Effector CD8-positive, alpha-beta T cell (primary cell): ENCODE data around the gene KLHL11.
"Not testable (repeated sequence)": the region's sequence is repeated elsewhere in the genome, so short reads cannot be mapped to it uniquely, and the experiment has no call there.

Source experiments
- DNase-seq: peaks from one replicate; lab custom pipeline; 2025; lab: John Stamatoyannopoulos, UW

The KLHL11 gene

DNA sequence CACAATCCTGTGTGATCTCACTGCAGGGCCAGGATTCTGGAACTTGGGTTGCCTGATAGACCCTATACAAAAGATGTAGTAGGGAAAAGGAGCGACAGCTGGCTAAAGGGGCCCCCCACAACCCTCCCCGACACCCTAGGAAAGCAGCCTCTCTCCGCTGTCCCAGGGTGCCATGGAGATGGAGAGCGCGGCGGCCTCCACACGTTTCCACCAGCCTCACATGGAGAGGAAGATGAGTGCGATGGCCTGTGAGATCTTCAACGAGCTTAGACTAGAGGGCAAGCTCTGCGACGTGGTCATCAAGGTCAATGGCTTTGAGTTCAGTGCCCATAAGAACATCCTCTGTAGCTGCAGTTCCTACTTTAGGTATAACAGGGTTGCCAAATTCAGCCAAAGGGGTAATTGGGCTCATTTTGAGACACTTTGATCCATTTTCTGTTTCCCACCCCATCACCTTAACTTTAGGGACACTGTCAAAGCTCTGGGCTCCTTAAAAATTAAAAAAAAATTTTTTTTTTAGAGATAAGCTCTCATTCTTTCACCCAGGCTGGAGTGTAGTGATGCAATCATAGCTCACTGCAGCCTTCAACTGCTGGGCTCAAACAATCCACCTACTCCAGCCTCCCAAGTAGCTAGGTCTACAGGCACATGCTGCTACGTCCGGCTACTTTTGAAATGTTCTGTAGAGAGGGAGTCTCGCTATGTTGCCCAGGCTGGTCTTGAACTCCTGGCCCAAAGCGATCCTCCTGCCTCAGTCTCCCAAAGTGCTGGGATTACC is 27.3 kb downstream of the KLHL11 start, which contains the start of gene KLHL10:
Gene KLHL10 (plus strand): TSS at position 65 of the 778 bp plus-strand sequence. CDS start 108 bp downstream, at position 173.
- DNase-seq: no peak

DNA sequence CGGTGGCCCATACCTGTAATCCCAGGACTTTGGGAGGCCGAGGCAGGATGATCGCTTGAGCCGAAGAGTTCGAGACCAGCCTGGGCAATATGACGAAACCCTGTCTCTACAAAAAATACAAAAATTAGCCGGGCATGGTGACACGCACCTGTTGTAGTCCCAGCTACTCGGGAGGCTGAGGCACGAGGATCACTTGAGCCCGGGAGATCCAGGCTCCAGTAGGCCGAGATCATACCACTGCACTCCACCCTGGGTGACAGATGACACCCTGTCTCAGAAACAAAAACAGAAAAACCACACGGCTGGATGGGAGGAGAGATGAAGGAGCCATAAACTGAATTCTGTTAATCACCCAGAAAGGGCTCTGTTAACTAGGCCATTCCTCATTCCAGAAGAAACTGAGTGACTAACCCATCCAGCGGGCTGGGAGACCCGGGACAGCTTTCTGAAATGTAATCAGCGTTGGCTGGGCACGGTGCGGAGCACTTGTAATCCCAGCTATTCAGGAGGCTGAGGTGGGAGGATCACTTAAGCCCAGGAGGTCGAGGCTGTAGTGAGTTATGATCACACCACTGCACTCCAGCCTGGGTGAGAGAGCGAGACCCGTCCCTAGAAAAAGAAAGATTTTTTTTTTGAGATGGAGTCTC is 28.6 kb downstream of the KLHL11 start:
- no peak for DNase-seq

DNA sequence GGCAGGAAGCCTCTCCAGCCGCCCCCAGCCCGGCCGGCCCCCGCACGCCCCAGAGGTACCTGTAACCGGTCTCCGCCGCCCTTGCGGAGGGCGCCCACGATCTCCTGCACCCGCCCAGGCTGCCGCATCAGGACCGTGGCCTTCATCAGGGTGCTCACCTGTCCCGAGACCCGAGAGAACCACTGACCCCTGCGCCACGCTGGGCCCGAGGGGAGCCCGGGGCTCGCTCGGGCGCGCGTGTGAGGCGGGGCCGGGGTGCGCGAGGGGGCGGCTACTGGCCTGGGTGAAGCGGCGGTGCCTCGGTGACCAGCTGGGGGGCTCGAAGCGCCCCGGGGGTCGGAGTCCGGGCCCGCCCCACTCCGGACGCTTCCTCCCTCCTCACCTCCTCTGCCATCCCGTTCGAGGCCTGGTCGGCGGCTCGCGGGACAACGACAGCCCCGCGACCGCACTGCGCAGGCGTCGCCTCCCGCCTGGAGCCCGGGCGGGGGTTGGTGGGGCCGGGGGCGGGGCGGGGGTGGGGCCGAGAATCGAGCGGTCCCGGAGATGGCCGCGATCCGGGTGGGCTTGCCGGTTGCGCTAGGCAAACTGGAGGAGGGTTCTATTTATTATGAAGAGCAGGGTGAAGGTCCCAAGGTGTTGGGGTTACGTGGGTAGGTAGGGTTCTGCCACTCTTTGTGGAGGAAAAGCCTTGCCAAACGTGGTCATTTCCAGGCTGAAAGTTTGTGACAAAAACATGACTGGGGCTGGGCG is 29.2 kb downstream of the KLHL11 start, which contains the start of gene NT5C3B:
Gene NT5C3B (minus strand): TSS at position 433 of the 750 bp plus-strand sequence. CDS start 39 bp downstream, at position 394.
- DNase-seq: peak; percentile 45

DNA sequence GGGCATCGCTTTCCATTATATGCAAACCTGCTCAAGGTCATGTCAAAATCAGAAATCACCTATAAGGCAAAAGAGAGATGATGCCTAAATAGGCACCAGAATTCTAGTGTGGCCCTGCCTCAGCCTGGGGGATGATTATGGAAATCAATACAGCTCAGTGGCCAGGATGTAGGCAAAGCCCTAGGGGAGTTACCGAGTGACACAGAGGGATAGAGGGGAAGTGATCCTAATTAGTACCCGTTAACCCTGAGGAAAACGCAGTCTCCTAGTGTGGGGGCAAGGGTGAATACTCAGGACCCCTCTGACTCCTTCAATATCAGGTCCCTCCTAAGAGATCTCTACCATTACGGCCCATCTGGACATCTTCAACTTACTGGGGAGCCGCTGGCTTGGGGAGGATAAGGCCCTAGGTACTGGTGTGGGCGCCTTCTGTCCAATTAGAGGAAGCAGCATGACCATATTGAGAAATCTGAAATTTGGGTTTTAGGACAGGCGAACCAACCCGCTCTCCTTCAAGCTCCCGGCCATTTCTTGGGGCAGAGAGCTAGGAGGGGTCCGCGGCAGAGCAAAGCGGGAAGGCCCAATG is 29.9 kb downstream of the KLHL11 start:
- DNase-seq: no peak

DNA sequence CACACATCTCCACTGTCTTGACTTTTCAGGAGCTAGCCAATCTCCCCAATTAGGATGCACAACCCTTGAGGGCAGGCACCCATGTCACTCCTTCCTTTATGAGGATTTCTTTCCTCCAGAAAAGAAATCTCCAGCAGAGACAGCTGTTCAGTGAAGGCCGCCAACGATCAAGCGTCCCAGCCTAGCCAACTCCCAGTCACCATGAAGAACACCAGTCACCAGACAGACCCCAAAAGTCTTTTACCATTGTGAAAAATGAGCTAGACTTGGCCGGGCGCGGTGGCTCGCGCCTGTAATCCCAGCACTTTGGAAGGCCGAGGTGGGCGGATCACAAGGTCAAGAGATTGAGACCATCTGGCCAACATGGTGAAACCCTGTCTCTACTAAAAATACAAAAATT is 35.3 kb downstream of the KLHL11 start:
- DNase-seq: not testable (repeated sequence)

DNA sequence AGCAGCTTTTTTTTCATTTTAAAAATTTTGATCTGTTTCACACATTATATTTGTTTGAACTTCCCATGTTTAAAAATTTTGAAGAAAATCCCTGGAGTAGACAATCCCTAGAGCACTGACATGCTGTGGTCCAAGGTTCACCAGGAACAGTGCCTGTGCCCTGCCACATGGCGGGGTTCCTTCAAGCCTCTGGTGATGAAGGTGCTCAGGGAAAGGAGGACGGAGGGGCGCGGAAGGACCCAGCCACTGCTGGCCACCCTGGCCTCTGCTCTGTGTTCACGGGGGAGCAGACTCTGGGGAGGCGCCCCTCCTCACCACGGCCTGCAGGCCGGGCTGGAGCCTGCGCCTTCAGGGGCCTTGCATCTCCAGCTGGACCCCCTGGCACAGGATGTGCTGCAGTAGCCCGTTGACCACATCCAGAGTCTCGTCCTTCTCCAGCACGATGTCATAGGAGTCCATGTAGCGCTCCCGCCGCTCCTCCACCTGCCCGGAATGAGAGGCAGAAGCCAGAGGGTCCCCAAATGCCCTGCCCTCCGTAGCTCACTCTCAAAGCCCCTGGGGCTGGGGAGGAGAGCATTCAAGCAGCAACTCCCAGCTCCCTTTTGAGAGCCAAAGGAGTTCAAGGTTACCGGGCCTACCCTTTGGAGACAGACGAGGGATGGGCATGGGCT is 39.9 kb downstream of the KLHL11 start:
- no peak for DNase-seq

DNA sequence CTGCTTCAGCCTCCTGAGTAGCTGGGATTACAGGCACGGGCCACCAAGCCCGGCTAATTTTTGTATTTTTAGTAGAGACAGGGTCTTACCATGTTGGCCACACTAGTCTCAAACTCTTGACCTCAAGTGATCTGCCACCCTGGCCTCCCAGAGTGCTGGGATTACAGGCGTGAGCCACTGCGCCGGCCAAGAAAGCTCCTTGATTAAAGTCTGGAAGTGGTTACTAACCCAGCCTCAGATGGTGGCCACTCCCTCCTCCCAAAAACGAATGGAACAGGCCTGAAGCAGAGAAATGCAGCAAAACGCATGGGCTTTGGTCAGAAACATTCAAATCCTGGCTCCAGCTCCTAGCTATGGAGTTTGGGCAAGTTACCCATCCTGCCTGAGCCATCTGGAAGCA is 41.1 kb downstream of the KLHL11 start:
- DNase-seq: no peak

DNA sequence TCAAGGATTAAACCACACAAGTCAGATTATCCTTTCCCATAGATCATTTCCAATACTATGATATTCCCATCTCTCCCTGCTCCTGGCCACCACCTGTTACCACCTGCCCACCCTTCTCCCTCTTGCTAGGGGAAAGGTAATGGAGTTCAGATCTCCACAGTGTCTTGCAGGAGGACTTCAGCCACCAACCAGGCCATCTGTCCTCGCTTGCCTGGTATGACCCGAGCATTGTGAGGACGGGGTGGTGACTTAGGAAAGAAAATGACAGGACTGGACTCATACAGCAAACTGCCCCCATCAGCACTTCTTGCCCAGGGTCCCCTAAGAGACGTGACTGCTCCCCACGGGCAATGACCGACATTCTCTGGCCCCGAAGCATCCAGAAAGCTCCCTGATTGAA is 41.6 kb downstream of the KLHL11 start:
- no peak for DNase-seq

DNA sequence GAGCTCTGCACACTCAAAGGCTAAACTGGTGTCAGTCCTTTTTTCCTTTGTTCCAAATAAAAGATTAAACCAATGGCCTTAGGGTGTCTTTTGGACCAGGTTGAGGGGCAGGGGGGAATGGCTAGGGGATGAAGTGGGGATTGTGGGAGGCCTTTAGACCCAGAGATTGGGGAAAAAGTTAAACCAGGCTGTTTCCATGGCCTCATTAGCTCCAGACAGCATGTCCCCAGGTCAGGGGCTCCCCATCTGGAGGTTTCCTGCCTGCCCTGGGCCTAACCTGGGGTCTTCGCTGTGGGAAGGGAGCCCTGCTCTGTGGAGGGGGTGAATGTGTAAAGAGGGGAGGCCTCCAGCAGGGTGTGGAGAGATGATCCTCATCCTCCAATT is 42.1 kb downstream of the KLHL11 start:
- DNase-seq: no peak

DNA sequence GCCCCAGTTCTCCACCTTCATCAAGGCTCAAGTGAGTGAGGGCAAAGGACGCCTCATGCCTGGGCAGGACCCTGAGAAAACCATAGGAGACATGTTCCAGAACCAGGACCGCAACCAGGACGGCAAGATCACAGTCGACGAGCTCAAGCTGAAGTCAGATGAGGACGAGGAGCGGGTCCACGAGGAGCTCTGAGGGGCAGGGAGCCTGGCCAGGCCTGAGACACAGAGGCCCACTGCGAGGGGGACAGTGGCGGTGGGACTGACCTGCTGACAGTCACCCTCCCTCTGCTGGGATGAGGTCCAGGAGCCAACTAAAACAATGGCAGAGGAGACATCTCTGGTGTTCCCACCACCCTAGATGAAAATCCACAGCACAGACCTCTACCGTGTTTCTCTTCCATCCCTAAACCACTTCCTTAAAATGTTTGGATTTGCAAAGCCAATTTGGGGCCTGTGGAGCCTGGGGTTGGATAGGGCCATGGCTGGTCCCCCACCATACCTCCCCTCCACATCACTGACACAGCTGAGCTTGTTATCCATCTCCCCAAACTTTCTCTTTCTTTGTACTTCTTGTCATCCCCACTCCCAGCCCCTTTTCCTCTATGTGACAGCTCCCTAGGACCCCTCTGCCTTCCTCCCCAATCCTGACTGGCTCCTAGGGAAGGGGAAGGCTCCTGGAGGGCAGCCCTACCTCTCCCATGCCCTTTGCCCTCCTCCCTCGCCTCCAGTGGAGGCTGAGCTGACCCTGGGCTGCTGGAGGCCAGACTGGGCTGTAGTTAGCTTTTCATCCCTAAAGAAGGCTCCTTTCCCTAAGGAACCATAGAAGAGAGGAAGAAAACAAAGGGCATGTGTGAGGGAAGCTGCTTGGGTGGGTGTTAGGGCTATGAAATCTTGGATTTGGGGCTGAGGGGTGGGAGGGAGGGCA is 42.7 kb downstream of the KLHL11 start:
- no peak for DNase-seq

DNA sequence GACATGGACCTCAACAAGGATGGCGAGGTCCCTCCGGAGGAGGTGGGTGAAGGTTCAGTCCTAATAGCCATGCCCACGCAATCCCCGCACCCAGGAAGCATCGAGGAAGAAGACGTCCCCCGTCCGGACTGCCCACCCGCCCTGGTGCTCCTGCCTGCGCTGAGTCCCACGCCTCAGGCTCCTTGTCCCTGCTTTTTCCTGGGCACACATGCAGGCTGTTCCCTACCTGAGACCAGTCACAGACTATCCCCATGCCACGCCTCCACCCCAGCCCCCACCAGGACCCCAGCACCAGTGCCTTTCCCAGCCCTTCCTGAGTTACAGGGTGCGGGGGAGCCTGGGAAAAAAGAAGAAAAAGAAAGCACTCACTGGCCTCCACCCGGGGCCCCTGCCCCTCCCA is 43.4 kb downstream of the KLHL11 start:
- DNase-seq: no peak

DNA sequence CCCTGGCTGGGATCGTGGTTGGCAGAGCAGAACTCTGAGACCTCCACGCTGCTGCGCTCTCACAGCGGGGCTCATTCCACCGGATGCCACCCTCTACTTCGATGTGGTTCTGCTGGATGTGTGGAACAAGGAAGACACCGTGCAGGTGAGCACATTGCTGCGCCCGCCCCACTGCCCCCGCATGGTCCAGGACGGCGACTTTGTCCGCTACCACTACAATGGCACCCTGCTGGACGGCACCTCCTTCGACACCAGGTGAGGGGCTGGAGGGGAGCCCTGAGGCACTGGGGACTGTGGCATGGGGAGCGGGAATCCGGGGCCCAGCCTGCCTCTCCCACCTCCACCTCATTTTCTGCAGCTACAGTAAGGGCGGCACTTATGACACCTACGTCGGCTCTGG is 47.2 kb downstream of the KLHL11 start:
- no peak for DNase-seq

DNA sequence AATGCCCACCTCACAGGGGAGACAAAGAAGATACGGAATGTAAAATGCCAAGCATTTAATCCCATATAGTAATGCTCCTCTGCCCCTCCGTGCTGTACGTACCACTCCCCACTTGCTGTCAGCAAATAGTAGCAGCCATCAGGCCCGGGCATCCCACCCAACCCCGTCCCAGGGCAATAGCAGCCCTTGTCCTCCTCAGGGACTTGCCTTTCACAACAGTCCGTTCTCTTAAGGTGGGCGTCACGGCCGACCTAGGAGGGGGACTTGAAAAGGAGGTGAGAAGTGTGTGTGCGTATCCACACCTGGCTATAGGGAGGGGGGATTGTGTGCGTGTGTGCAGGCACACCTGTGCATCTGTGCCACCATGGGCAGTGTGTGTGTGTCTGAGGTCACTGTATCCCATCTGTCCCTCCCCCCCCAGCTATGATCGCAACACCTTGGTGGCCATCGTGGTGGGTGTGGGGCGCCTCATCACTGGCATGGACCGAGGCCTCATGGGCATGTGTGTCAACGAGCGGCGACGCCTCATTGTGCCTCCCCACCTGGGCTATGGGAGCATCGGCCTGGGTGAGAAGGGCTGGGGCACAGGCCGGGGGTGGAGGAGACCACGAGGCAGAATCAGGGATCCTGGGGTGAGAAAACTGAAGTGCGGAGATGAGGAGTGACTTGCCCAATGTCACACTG is 48.4 kb downstream of the KLHL11 start:
- no peak for DNase-seq

DNA sequence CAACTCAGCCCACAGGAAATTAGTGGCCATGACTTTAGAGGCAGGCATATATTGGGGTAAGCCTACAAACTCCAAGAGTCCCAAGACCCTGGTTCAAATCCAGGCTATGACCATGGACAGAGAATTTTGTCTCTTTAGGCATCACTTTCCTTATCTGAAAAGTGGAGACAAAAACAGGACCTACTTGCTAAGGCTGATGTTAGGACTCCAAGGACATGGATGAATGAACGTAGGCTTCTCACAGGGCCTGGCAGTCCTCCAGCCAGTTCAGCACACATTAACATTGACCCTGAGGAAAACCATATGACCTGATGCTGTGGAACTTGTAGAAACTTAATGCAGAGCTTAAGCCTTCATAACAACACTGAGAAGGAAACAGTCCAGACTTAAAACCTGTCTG is 51.0 kb downstream of the KLHL11 start:
- DNase-seq: no peak

DNA sequence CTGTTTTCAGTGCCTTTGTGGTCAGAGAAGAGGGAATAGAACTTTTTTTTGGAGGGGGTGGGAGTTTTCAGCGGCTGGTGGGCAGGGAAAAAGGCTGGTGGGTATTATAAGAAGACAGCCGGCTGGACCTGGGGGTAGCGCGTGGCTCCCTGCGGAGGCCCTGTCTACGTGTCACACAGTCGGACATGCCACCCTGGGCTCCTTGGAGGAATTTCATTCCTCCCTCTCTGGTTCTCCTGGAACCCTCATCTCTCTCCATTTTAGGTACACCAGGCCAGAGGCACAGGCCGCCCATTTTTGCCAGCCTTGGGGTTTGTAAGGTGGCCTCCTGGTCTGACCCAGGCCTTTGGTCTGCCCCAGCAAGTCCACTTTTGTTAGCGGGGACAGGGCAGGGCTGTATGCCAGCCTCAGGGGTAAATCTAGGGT is 51.5 kb downstream of the KLHL11 start:
- DNase-seq: no peak

DNA sequence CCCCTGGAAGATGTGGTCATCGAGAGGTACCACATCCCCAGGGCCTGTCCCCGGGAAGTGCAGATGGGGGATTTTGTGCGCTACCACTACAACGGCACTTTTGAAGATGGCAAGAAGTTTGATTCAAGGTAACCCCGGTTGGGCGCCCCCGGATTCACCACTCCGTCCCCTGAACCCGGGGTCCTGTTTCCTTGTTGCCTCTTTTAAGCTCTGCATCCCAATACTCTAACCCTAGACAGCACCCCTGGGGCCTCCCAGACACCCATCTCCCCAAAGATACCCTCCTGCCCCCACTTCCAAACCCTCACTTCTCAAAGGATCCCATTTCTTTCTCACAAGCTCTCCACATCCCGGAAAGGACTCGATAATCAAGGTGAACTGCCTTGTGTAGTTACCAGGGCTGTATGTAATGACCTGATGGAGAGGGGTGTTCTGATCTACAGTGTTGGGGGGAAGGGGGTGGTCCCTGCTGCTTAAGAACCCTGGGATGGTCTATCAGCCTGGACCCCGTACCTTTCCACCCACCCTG is 52.0 kb downstream of the KLHL11 start:
- no peak for DNase-seq

DNA sequence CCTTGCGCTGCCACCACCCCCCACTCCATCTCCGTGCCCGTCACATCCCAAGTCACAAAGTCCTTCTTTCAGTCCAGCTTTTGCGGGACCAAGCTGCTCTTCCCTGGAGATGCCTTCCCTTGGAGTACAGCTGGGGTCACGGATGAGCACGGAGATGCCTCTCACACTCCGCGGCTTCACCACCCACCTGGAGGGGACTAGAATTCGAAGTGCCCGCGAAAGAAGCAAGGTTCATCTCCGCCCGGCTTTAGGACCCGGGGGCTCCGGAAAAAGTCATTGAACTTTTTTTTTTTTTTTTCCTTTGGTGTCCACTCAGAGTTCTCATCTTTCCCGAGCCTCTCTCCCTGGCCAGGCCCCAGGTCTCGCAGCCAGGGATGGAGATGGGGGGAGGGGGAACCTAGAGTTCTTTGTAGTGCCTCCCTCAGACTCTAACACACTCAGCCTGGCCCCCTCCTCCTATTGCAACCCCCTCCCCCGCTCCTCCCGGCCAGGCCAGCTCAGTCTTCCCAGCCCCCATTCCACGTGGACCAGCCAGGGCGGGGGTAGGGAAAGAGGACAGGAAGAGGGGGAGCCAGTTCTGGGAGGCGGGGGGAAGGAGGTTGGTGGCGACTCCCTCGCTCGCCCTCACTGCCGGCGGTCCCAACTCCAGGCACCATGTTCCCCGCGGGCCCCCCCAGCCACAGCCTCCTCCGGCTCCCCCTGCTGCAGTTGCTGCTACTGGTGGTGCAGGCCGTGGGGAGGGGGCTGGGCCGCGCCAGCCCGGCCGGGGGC is 52.7 kb downstream of the KLHL11 start, which contains the start of gene FKBP10:
Gene FKBP10 (plus strand): TSS at position 624 of the 771 bp plus-strand sequence. CDS start 31 bp downstream, at position 655.
- DNase-seq: no peak

DNA sequence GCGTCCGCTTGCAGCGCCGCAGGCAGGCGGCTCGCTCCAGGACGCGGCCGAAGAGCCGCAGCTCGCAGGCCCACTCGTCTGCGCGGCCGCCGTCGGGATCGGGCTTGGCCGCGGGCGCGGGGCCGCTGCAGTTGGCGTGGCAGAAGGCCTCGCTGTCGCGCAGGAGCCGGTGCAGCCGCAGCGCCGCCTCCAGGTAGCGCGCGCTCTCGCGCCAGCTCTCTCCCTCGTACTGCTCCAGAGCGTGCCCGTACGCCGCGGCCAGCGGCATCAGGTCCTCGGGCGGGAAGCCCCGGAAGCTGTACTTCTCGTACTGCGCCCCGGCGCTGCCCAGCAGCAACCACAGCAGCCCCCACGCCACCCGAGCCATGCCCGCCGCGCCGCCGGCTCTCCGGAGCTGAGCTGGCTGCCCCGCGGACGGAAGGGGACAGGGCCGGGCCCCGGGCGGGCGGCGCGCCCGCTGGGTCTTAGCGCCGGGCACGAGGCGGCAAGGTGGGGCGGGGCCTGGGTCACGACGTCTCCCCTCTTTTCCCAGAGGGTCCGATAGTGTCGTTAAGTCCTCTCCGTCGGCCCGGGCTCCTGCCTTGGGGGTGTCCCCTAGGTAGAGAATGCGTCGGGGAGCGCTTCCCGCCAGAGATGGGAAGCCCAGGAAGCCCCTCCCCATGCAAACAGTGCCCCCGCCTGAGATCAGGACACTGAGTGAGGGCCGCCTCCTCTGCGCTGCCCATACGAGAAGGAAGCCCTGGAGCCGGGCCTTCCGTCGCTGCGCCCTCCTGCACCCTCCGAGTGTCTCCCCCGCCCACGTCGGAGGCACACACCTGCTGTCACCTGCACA is 53.5 kb downstream of the KLHL11 start, which contains the start of gene P3H4:
Gene P3H4 (minus strand): TSS at position 401 of the 832 bp plus-strand sequence. CDS start 34 bp downstream, at position 367.
- peak; percentile 46 for DNase-seq
